Caco-2 (cell line): ENCODE results near the gene THOP1. TPM values are rescaled to one million over a fixed set of nuclear protein-coding genes. Genes with fewer than 3 reads are reported as not detected.

Source experiments
- BruUV-seq: library from RNA; stranded (reverse); fragments of 400-500 nt; replicated peaks from 2 replicates; lab custom pipeline; 2021; lab: Mats Ljungman, UMichigan
- CTCF ChIA-PET: fragments of 300-600 bp; sonication (Branson Sonifier 250); formaldehyde crosslinking; loops from one replicate; lab custom pipeline; 2022; ENCODE audit warnings: antibody characterized with exemption; lab: Charles Lee
- POLR2A ChIA-PET: fragments of 300-600 bp; sonication (Branson Sonifier 250); formaldehyde crosslinking; loops from one replicate; lab custom pipeline; 2022; ENCODE audit warnings: antibody characterized with exemption; lab: Charles Lee
- DNase-seq, 2 experiments: peaks; one replicate each; pipeline versions ENCODE4 v3.0.0 to v3.0.0-alpha.2; 2020 to 2022
- H3K27me3 ChIP-seq: replicated peaks from 2 replicates; pipeline ENCODE4 v1.6.0; 2011; ENCODE audit warnings: low read length; ENCODE audit not compliant: control insufficient read depth, insufficient read depth
- H3K36me3 ChIP-seq: 2 replicates; pipeline ENCODE4 v1.5.1; 2011; ENCODE audit warnings: low read length; ENCODE audit not compliant: control insufficient read depth, insufficient read depth
- H3K4me1 ChIP-seq: fragments of 250-450 bp; sonication (Bioruptor Pico); 2 replicates; pipeline ENCODE4 v1.5.1; 2020; ENCODE audit warnings: mild to moderate bottlenecking
- H3K4me3 ChIP-seq: 2 replicates; pipeline ENCODE4 v1.5.1; 2011; ENCODE audit warnings: low read depth, mild to moderate bottlenecking, control low read depth, low read length
- H3K9me3 ChIP-seq: fragments of 250-450 bp; sonication (Bioruptor Pico); 2 replicates; pipeline ENCODE4 v1.5.1; 2020; ENCODE audit warnings: mild to moderate bottlenecking, moderate library complexity
- H3K27ac Mint-ChIP-seq: one replicate; pipeline ENCODE4 v1.8.0; 2022; ENCODE audit warnings: mixed read lengths; ENCODE audit not compliant: unreplicated experiment
- H3K27me3 Mint-ChIP-seq: one replicate; pipeline ENCODE4 v1.8.0; 2022; ENCODE audit warnings: mixed read lengths; ENCODE audit not compliant: insufficient read depth, unreplicated experiment
- H3K36me3 Mint-ChIP-seq: one replicate; pipeline ENCODE4 v1.8.0; 2022; ENCODE audit warnings: mild to moderate bottlenecking, mixed read lengths; ENCODE audit not compliant: insufficient read depth, unreplicated experiment
- H3K4me1 Mint-ChIP-seq: one replicate; pipeline ENCODE4 v1.8.0; 2022; ENCODE audit warnings: low read depth, mixed read lengths; ENCODE audit not compliant: unreplicated experiment
- H3K4me3 Mint-ChIP-seq: one replicate; pipeline ENCODE4 v1.8.0; 2022; ENCODE audit warnings: mild to moderate bottlenecking, moderate library complexity, mixed read lengths; ENCODE audit not compliant: unreplicated experiment
- H3K9me3 Mint-ChIP-seq: one replicate; pipeline ENCODE4 v1.8.0; 2022; ENCODE audit warnings: mixed read lengths; ENCODE audit not compliant: unreplicated experiment
- intact Hi-C: fragments of 100-400 bp; cut with micrococcal nuclease; formaldehyde crosslinking; loops from one replicate; pipeline ENCODE4 v1.10.0; 2022; ENCODE audit not compliant: unreplicated experiment
- total RNA-seq: library from RNA; stranded (reverse); gene quantifications from 2 replicates; pipeline ENCODE4 v1.2.3, GENCODE V29; 2022
- TF ChIP-seq, protein P1 (sequence below), 2 experiments: fragments of 200-600 bp in 1 of 2; IDR thresholded peaks; 1 replicate in 1 of 2; 2 replicates in 1 of 2; pipeline versions ENCODE4 v1.5.1 to v1.8.0; 2011 to 2022; ENCODE audit warnings: antibody characterized with exemption in 1 of 2, control low read depth in 1 of 2, inconsistent platforms in 1 of 2, low read depth in 1 of 2, low read length in 1 of 2, mild to moderate bottlenecking in 1 of 2, moderate library complexity in 1 of 2; ENCODE audit not compliant: insufficient read depth in 1 of 2, severe bottlenecking in 1 of 2, unreplicated experiment in 1 of 2

The THOP1 gene
- total RNA-seq, 1 experiment from 2014 or later, result 118 TPM

DNA sequence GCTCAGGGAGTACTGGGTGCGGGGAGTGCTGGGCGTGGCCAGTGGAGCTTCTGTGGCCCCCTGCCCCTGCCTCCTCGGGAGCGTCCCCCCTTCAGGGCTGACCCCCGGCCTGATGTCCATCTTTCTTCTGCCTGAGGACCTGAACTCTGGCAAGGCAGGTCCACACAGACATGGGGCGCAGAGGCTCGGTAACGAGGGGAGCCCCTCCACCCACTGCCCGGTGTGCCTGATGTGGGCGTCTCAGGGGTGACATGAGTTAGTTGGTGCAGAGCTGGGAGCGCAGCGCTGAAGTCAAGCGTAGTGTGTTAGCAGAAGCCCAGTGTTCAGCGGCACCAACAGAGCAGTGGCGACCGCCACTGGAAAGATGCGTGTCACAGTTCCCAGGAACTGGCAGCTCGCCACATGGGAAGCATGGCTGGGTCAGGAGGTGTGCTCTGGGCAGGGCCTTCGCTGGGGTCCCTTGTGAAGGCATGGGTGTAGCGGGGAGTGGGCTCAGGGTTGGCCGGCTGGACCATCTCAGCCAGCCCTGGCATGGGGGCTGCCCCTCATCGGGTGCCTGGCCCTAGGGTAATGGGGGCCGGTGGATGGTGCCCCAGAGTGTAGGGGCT is 11.5 kb downstream of the THOP1 start:
- H3K27me3 Mint-ChIP-seq, result no peaks in the 10 kb centered on the region
- intact Hi-C loops, result no loop called here
- no peak for DNase-seq
- H3K4me1 Mint-ChIP-seq, result no peaks in the 10 kb centered on the region
- POLR2A ChIA-PET, result no interaction called here
- peaks cover 6% of the 10 kb centered on the region for H3K36me3 ChIP-seq
- TF ChIP-seq, protein P1, sequence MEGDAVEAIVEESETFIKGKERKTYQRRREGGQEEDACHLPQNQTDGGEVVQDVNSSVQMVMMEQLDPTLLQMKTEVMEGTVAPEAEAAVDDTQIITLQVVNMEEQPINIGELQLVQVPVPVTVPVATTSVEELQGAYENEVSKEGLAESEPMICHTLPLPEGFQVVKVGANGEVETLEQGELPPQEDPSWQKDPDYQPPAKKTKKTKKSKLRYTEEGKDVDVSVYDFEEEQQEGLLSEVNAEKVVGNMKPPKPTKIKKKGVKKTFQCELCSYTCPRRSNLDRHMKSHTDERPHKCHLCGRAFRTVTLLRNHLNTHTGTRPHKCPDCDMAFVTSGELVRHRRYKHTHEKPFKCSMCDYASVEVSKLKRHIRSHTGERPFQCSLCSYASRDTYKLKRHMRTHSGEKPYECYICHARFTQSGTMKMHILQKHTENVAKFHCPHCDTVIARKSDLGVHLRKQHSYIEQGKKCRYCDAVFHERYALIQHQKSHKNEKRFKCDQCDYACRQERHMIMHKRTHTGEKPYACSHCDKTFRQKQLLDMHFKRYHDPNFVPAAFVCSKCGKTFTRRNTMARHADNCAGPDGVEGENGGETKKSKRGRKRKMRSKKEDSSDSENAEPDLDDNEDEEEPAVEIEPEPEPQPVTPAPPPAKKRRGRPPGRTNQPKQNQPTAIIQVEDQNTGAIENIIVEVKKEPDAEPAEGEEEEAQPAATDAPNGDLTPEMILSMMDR (IDR thresholded peaks at IDR 0.05; ENCODE audit: insufficient read depth in 1 of 2, low read depth in 1 of 2, low read length in 1 of 2, severe bottlenecking in 1 of 2, unreplicated experiment in 1 of 2), result no peak
- peaks cover 67% of the 10 kb centered on the region for H3K36me3 Mint-ChIP-seq
- no TSS peak for BruUV-seq
- H3K4me1 ChIP-seq, result no peaks in the 10 kb centered on the region
- no peak overlapping the region for H3K4me3 ChIP-seq
- H3K9me3 Mint-ChIP-seq, result no peaks in the 10 kb centered on the region
- H3K27ac Mint-ChIP-seq, result no peak overlapping the region
- H3K9me3 ChIP-seq, result no peaks in the 10 kb centered on the region
- H3K4me3 Mint-ChIP-seq, result no peak overlapping the region
- CTCF ChIA-PET, result no interaction called here
- H3K27me3 ChIP-seq, result no peaks in the 10 kb centered on the region

DNA sequence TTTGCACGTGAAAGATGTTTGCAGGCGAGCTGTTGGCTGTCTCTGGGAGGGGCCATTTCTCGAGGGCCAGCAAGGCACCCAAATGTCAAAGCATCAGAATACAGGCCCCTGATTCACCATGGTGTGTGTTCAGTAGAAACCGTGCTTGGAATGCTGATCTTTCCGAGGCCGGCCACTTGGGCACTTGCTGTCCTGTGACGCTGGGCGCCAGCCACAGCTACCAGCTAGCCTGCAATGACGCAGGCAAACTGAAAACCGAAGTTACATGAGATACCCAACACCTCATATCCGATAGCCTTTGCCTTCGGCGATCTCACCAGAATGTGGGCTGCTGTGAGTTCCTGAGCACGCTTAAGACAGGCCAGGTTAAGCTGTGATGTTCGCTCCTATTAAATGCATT is 12.0 kb downstream of the THOP1 start:
- Mint-ChIP-seq H3K4me3 (no peak overlapping the region), H3K27me3 (no peaks in the 10 kb centered on the region), H3K9me3 (no peaks in the 10 kb centered on the region), H3K27ac (no peak overlapping the region), H3K36me3 (peaks cover 67% of the 10 kb centered on the region), H3K4me1 (no peaks in the 10 kb centered on the region)
- H3K4me3 ChIP-seq, result no peak overlapping the region
- TF ChIP-seq, protein P1 (IDR thresholded peaks at IDR 0.05; ENCODE audit: insufficient read depth in 1 of 2, low read depth in 1 of 2, low read length in 1 of 2, severe bottlenecking in 1 of 2, unreplicated experiment in 1 of 2), result no peak
- intact Hi-C loops, result no loop called here
- CTCF ChIA-PET, result no interaction called here
- POLR2A ChIA-PET, result no interaction called here
- H3K27me3 ChIP-seq, result no peaks in the 10 kb centered on the region
- peaks cover 6% of the 10 kb centered on the region for H3K36me3 ChIP-seq
- DNase-seq, result no peak
- H3K9me3 ChIP-seq, result no peaks in the 10 kb centered on the region
- no TSS peak for BruUV-seq
- H3K4me1 ChIP-seq, result no peaks in the 10 kb centered on the region

DNA sequence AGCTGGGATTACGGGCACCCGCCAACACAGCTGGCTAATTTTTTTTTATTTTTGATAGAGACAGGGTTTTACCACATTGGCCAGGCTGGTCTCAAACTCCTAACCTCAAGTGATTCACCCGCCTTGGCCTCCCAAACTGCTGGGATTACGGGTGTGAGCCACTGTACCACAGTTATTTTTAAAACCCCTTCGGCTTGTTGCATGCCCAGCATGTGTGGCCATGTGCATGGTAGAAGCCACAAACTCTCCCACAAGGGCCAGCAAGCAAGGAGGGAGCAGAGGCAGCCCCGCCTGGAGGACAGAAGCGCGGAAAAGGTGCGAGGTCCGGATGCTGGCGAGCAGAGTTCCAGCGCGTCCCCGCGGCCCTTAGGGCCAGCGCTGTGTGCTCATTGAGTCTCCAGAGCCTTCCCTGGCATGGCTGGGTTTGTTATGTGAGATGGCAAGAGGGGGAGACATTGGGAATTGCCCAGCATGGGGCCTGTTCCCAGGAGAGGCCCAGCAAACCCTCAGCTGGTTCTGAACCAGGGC is 12.9 kb downstream of the THOP1 start:
- H3K9me3 Mint-ChIP-seq, result no peaks in the 10 kb centered on the region
- no peak overlapping the region for H3K4me3 Mint-ChIP-seq
- BruUV-seq, result no TSS peak
- no peaks in the 10 kb centered on the region for H3K4me1 ChIP-seq
- peaks cover 6% of the 10 kb centered on the region for H3K36me3 ChIP-seq
- H3K27me3 Mint-ChIP-seq, result no peaks in the 10 kb centered on the region
- no peak for DNase-seq
- H3K36me3 Mint-ChIP-seq, result peaks cover 65% of the 10 kb centered on the region
- H3K9me3 ChIP-seq, result no peaks in the 10 kb centered on the region
- TF ChIP-seq, protein P1 (IDR thresholded peaks at IDR 0.05; ENCODE audit: insufficient read depth in 1 of 2, low read depth in 1 of 2, low read length in 1 of 2, severe bottlenecking in 1 of 2, unreplicated experiment in 1 of 2), result no peak
- POLR2A ChIA-PET, result no interaction called here
- CTCF ChIA-PET, result no interaction called here
- H3K4me1 Mint-ChIP-seq, result no peaks in the 10 kb centered on the region
- intact Hi-C loops, result no loop called here
- H3K4me3 ChIP-seq, result no peak overlapping the region
- no peak overlapping the region for H3K27ac Mint-ChIP-seq
- no peaks in the 10 kb centered on the region for H3K27me3 ChIP-seq
